ENCODE results near the gene CTPS1.

Gene CTPS1

GRCh38 chr1:40973912-40974311 lies 5.6 kb upstream of the CTPS1 start:
- no peaks in the 10 kb centered on the region for H3K9me3 ChIP-seq (ENCODE audit: control insufficient read depth, insufficient read depth, low read length)
- H3K27me3 ChIP-seq (ENCODE audit: control insufficient read depth, insufficient read depth, low read length): no peaks in the 10 kb centered on the region
- H3K4me1 ChIP-seq (ENCODE audit: control insufficient read depth, insufficient read depth, low read length): no peaks in the 10 kb centered on the region
- no peak overlapping the region for H3K9ac ChIP-seq (ENCODE audit: low read depth, low read length)
- no peaks in the 10 kb centered on the region for H3K36me3 ChIP-seq (ENCODE audit: control insufficient read depth, insufficient read depth, low read length)
- no peak overlapping the region for H3K4me3 ChIP-seq (ENCODE audit: low read depth, low read length)

GRCh38 chr1:40974945-40975344 lies 4.6 kb upstream of the CTPS1 start:
- Histone ChIP-seq H3K4me1 (ENCODE audit: control insufficient read depth, insufficient read depth, low read length) (no peaks in the 10 kb centered on the region), H3K27me3 (ENCODE audit: control insufficient read depth, insufficient read depth, low read length) (no peaks in the 10 kb centered on the region), H3K9me3 (ENCODE audit: control insufficient read depth, insufficient read depth, low read length) (no peaks in the 10 kb centered on the region), H3K9ac (ENCODE audit: low read depth, low read length) (no peak overlapping the region), H3K4me3 (ENCODE audit: low read depth, low read length) (no peak overlapping the region), H3K36me3 (ENCODE audit: control insufficient read depth, insufficient read depth, low read length) (no peaks in the 10 kb centered on the region)

DNA sequence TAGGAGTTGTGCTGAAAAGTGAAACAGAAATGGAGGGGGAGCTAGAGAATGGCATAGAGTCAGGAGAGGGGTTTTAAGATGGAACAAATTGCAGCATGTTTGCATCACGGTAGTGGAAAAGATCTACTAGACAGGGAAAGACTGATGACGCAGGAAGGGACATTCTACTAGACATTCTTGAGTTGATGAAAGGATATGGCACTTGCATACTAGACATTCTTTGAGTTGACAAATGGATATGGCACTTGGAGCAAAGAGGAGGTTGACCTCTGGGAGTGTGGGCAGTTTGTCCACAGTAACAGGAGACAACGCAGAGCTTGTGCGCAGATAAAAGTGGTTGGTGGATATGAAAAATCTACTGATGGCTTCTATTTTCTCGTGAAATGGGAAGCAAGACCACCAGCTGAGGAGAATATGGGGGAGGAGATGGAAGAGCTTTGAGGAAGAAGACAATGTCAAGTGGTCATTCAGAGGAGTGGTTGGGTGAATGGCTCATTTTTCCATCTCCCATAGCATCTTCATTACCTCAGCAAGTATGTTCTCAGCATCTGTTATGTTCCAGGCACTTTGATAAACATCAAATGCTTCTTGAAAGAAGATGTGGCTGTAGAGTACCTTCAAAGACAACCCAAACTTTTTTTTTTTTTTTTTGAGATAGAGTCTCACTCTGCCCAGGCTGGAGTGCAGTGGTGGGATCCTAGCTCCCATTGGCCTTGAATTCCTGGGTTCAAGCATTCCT lies 2.4 kb upstream of the CTPS1 start:
- Histone ChIP-seq H3K27me3 (ENCODE audit: control insufficient read depth, insufficient read depth, low read length) (no peaks in the 10 kb centered on the region), H3K4me3 (ENCODE audit: low read depth, low read length) (no peak overlapping the region), H3K9ac (ENCODE audit: low read depth, low read length) (no peak overlapping the region), H3K36me3 (ENCODE audit: control insufficient read depth, insufficient read depth, low read length) (no peaks in the 10 kb centered on the region), H3K4me1 (ENCODE audit: control insufficient read depth, insufficient read depth, low read length) (peaks cover 8% of the 10 kb centered on the region), H3K9me3 (ENCODE audit: control insufficient read depth, insufficient read depth, low read length) (no peaks in the 10 kb centered on the region)

- Histone ChIP-seq H3K4me1 (ENCODE audit: control insufficient read depth, insufficient read depth, low read length) (peaks cover 8% of the 10 kb centered on the region), H3K4me3 (ENCODE audit: low read depth, low read length) (no peak overlapping the region), H3K27me3 (ENCODE audit: control insufficient read depth, insufficient read depth, low read length) (no peaks in the 10 kb centered on the region), H3K36me3 (ENCODE audit: control insufficient read depth, insufficient read depth, low read length) (no peaks in the 10 kb centered on the region), H3K9ac (ENCODE audit: low read depth, low read length) (no peak overlapping the region), H3K9me3 (ENCODE audit: control insufficient read depth, insufficient read depth, low read length) (no peaks in the 10 kb centered on the region)
Measured at GRCh38 chr1:40977716-40978115, 1.8 kb upstream of the CTPS1 start.

DNA sequence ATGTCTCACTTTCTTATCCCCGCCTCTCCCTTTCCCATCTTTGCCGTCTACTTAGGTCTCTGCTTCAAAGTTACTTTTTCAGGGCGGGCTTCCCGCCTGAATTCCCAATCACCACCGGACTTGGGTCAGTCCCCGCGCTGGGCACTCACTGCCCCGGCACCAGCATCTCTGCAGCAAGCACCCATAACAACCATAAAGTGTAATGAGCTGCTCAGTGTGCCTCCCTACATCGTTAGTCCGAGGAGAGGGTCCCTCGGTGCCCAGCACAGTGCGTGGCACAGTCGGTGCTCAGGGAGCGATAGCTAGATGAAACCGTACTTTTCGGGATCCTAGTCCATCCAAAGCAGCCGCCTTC lies 633 bp upstream of the CTPS1 start:
- Histone ChIP-seq H3K4me3 (ENCODE audit: low read depth, low read length) (peak overlapping the region; percentile 88), H3K4me1 (ENCODE audit: control insufficient read depth, insufficient read depth, low read length) (peaks cover 8% of the 10 kb centered on the region), H3K9me3 (ENCODE audit: control insufficient read depth, insufficient read depth, low read length) (no peaks in the 10 kb centered on the region), H3K9ac (ENCODE audit: low read depth, low read length) (peak overlapping the region; percentile 81), H3K27me3 (ENCODE audit: control insufficient read depth, insufficient read depth, low read length) (no peaks in the 10 kb centered on the region), H3K36me3 (ENCODE audit: control insufficient read depth, insufficient read depth, low read length) (no peaks in the 10 kb centered on the region)

DNA sequence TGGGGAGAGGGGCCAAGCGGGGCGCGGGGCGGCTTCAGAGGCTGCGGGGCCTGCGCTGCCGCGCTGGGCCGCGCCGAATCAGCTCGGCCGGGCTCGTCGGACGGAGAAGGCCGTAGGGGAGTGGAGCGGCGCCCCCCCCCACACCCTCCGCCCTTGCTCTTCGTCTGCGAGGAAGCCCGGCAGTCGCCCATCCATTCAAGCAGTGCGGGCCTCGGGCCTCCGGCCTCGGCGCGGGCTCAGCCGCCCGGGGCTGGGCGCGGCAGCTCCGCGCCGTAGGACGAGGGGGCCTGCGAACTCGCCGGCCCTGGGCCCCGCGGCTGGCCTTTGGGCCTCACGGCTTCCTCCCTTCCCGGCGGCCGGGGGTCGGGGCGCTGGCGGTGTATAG lies 564 bp downstream of the CTPS1 start:
- Histone ChIP-seq H3K9ac (ENCODE audit: low read depth, low read length) (peak overlapping the region; percentile 89), H3K9me3 (ENCODE audit: control insufficient read depth, insufficient read depth, low read length) (no peaks in the 10 kb centered on the region), H3K4me3 (ENCODE audit: low read depth, low read length) (peak overlapping the region; percentile 76), H3K36me3 (ENCODE audit: control insufficient read depth, insufficient read depth, low read length) (peaks cover 7% of the 10 kb centered on the region), H3K27me3 (ENCODE audit: control insufficient read depth, insufficient read depth, low read length) (no peaks in the 10 kb centered on the region), H3K4me1 (ENCODE audit: control insufficient read depth, insufficient read depth, low read length) (peaks cover 8% of the 10 kb centered on the region)

DNA sequence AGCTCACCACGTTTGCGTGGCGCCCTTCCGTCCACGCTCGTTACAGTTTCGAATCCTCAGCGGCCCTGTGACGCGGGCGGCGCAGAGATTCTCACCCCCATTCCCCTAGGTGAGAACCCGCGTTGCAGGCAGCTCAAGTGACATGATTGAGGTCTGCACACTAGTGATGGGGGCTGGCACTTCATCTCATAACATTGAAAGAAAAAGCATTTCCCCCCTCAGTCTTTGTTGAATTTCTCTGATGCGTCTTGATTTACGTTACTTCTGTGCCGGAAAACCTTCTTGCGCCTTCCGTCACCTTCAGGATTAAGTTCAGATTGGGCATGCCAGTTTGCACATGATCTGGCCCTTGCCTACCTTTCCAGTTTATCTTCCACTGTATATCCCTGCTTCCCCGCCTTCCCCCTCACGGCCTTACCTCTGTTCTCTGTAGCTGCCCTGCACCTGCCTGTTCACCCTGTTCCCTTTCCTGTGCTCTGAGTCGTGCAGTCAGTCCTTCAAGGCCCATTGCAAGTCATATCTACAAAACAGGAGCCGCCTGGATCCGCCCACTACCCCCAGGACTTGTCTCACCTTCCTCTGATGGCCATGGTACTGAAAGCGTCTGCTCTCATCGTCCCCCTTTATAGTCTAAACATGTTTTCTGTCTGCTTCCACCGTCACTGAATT lies 1.1 kb downstream of the CTPS1 start:
- Histone ChIP-seq H3K36me3 (ENCODE audit: control insufficient read depth, insufficient read depth, low read length) (peaks cover 12% of the 10 kb centered on the region), H3K27me3 (ENCODE audit: control insufficient read depth, insufficient read depth, low read length) (no peaks in the 10 kb centered on the region), H3K4me3 (ENCODE audit: low read depth, low read length) (peak overlapping the region; percentile 76), H3K4me1 (ENCODE audit: control insufficient read depth, insufficient read depth, low read length) (peaks cover 8% of the 10 kb centered on the region), H3K9ac (ENCODE audit: low read depth, low read length) (peak overlapping the region; percentile 87), H3K9me3 (ENCODE audit: control insufficient read depth, insufficient read depth, low read length) (no peaks in the 10 kb centered on the region)

DNA sequence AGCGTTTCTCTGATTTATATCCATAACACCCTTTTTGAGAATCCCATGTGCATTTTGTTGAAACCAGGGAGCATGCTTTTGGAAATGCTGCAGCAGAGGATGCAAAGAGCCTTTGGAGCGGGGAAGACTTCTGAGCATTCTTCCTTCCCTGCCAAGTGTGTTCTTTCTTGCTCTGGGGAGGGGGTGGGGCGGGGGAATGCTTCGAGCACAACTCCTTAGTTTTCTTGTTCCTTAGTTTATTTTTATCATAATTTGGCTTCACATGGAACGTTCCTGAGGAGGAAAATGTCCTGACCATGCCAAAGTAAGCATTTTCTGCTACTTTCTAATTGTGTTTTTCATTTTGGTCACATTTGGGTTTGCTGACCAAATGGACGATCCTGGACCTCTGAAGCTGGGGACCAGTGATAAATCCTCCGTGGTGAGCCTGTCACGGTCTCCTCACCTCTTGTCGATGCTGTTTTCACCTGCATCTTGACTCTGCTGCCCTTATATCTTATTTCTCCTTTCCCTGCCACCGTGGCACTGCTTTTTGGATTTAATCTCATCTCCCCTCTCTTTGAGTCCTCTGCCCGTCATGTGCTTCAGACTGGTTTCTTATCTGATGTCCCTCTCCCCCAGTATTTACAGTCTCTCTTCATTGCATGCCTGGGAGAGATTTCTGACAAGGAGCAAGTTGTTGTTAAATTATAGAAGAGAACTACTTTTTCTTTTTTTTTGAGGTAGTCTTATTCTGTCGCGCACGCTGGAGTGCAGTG lies 2.4 kb downstream of the CTPS1 start:
- H3K9ac ChIP-seq (ENCODE audit: low read depth, low read length): no peak overlapping the region

GRCh38 chr1:40982721-40983120 lies 3.2 kb downstream of the CTPS1 start:
- H3K9me3 ChIP-seq (ENCODE audit: control insufficient read depth, insufficient read depth, low read length): no peaks in the 10 kb centered on the region
- no peak overlapping the region for H3K4me3 ChIP-seq (ENCODE audit: low read depth, low read length)
- H3K36me3 ChIP-seq (ENCODE audit: control insufficient read depth, insufficient read depth, low read length): peaks cover 32% of the 10 kb centered on the region
- no peaks in the 10 kb centered on the region for H3K27me3 ChIP-seq (ENCODE audit: control insufficient read depth, insufficient read depth, low read length)
- H3K4me1 ChIP-seq (ENCODE audit: control insufficient read depth, insufficient read depth, low read length): peaks cover 8% of the 10 kb centered on the region
- no peak overlapping the region for H3K9ac ChIP-seq (ENCODE audit: low read depth, low read length)

More for the DNA sequence above, 2.4 kb downstream of the CTPS1 start:
- H3K4me1 ChIP-seq (ENCODE audit: control insufficient read depth, insufficient read depth, low read length): peaks cover 8% of the 10 kb centered on the region
- peaks cover 23% of the 10 kb centered on the region for H3K36me3 ChIP-seq (ENCODE audit: control insufficient read depth, insufficient read depth, low read length)
- H3K27me3 ChIP-seq (ENCODE audit: control insufficient read depth, insufficient read depth, low read length): no peaks in the 10 kb centered on the region
- H3K4me3 ChIP-seq (ENCODE audit: low read depth, low read length): no peak overlapping the region
- no peaks in the 10 kb centered on the region for H3K9me3 ChIP-seq (ENCODE audit: control insufficient read depth, insufficient read depth, low read length)

- Histone ChIP-seq H3K9me3 (ENCODE audit: control insufficient read depth, insufficient read depth, low read length) (no peaks in the 10 kb centered on the region), H3K36me3 (ENCODE audit: control insufficient read depth, insufficient read depth, low read length) (peaks cover 34% of the 10 kb centered on the region), H3K4me3 (ENCODE audit: low read depth, low read length) (no peak overlapping the region), H3K9ac (ENCODE audit: low read depth, low read length) (no peak overlapping the region), H3K4me1 (ENCODE audit: control insufficient read depth, insufficient read depth, low read length) (peaks cover 8% of the 10 kb centered on the region), H3K27me3 (ENCODE audit: control insufficient read depth, insufficient read depth, low read length) (no peaks in the 10 kb centered on the region)
Measured at GRCh38 chr1:40983286-40983685, 3.8 kb downstream of the CTPS1 start.

DNA sequence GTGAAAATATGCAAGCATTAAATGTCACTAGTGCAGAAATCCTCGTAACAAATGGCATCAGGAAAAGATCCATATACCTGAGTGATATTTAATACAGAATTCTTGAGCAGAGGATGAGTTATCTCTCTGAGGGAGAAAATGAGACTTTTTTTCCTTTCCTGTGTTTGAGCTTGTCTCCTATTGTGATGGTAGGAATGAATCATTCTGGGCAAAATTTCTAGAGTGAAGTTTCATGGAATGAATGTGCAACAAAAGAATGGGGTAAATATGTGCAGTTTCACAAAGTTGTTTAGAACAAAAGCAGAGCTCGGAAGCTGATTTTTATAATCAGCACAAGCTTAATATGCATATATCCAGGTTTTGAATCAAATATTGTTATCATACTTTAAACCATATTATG lies 4.6 kb downstream of the CTPS1 start:
- Histone ChIP-seq H3K9ac (ENCODE audit: low read depth, low read length) (no peak overlapping the region), H3K9me3 (ENCODE audit: control insufficient read depth, insufficient read depth, low read length) (no peaks in the 10 kb centered on the region), H3K4me1 (ENCODE audit: control insufficient read depth, insufficient read depth, low read length) (peaks cover 8% of the 10 kb centered on the region), H3K36me3 (ENCODE audit: control insufficient read depth, insufficient read depth, low read length) (peaks cover 37% of the 10 kb centered on the region), H3K27me3 (ENCODE audit: control insufficient read depth, insufficient read depth, low read length) (no peaks in the 10 kb centered on the region), H3K4me3 (ENCODE audit: low read depth, low read length) (no peak overlapping the region)

GRCh38 chr1:40984531-40984930 lies 5.0 kb downstream of the CTPS1 start:
- no peaks in the 10 kb centered on the region for H3K27me3 ChIP-seq (ENCODE audit: control insufficient read depth, insufficient read depth, low read length)
- H3K4me3 ChIP-seq (ENCODE audit: low read depth, low read length): no peak overlapping the region
- H3K4me1 ChIP-seq (ENCODE audit: control insufficient read depth, insufficient read depth, low read length): peaks cover 8% of the 10 kb centered on the region
- H3K9me3 ChIP-seq (ENCODE audit: control insufficient read depth, insufficient read depth, low read length): no peaks in the 10 kb centered on the region
- H3K9ac ChIP-seq (ENCODE audit: low read depth, low read length): no peak overlapping the region
- H3K36me3 ChIP-seq (ENCODE audit: control insufficient read depth, insufficient read depth, low read length): peaks cover 41% of the 10 kb centered on the region

Data from iPS-15b (cell line).